ENCODE data around the gene STOX1.
"Not testable (repeated sequence)": the region's sequence is repeated elsewhere in the genome, so short reads cannot be mapped to it uniquely, and the experiment has no call there.

Gene STOX1

GRCh38 chr10:68897336-68897741 lies 70.0 kb downstream of the STOX1 start:
- DNase-seq, result peak; percentile 35 to 60

- DNase-seq, result peak in 1 of 2 experiments; percentile 55
These were observed 71.9 kb downstream of the STOX1 start for GRCh38 chr10:68899186-68899745.

GRCh38 chr10:68900427-68901104 lies 73.2 kb downstream of the STOX1 start:
- DNase-seq, result peak; percentile 88 to 93

- DNase-seq, result peak; percentile 89 to 96
These were observed 74.0 kb downstream of the STOX1 start, which contains the start of gene DDX50 for GRCh38 chr10:68901105-68901927. Gene DDX50 (plus strand): TSS chr10:68901315. CDS start chr10:68901385, 70 bp downstream.

GRCh38 chr10:68902382-68902781 lies 75.1 kb downstream of the STOX1 start:
- DNase-seq, result no peak

GRCh38 chr10:68924593-68924992 lies 97.3 kb downstream of the STOX1 start:
- DNase-seq, result no peak

GRCh38 chr10:68925489-68925888 lies 98.2 kb downstream of the STOX1 start:
- no peak for DNase-seq

- DNase-seq, result not testable (repeated sequence)
These were observed 101.8 kb downstream of the STOX1 start for GRCh38 chr10:68929157-68929556.

GRCh38 chr10:68929888-68930287 lies 102.6 kb downstream of the STOX1 start:
- DNase-seq, result not testable (repeated sequence)

- not testable (repeated sequence) for DNase-seq
These were observed 105.5 kb downstream of the STOX1 start for GRCh38 chr10:68932860-68933259.

GRCh38 chr10:68934994-68935393 lies 107.7 kb downstream of the STOX1 start:
- no peak for DNase-seq

GRCh38 chr10:68938117-68938516 lies 110.8 kb downstream of the STOX1 start:
- no peak for DNase-seq

GRCh38 chr10:68938884-68939283 lies 111.6 kb downstream of the STOX1 start:
- no peak for DNase-seq

- DNase-seq, result not testable (repeated sequence)
These were observed 113.6 kb downstream of the STOX1 start for GRCh38 chr10:68940917-68941316.
